SK-N-SH (cell line): ENCODE measurements around the gene KRTAP5-5.

Experiments
- CHD2 ChIP-seq: fragments of 150-350 bp; IDR thresholded peaks from 2 replicates; pipeline ENCODE4 v1.6.1; 2018; ENCODE audit warnings: low read length; ENCODE audit not compliant: partially characterized antibody
- CTCF ChIP-seq: fragments of 200-600 bp; sonication (generic); IDR thresholded peaks from 2 replicates; pipeline ENCODE4 v1.6.1; 2017; ENCODE audit warnings: antibody characterized with exemption, mild to moderate bottlenecking, moderate library complexity
- ELF1 ChIP-seq: IDR thresholded peaks from 2 replicates; pipeline ENCODE4 v1.4.0; 2012
- EP300 ChIP-seq, 2 experiments: IDR thresholded peaks; 2 replicates each; pipeline versions ENCODE4 v1.4.0 to v1.6.1; 2012; ENCODE audit warnings: borderline replicate concordance in 1 of 2, low read depth in 1 of 2, low read length in 1 of 2
- POLR2AphosphoS5 ChIP-seq: IDR thresholded peaks from 2 replicates; pipeline ENCODE4 v1.6.1; 2012; ENCODE audit warnings: low read depth, low read length
- RCOR1 ChIP-seq: fragments of 150-350 bp; IDR thresholded peaks from 2 replicates; pipeline ENCODE4 v1.6.1; 2017; ENCODE audit warnings: antibody characterized with exemption, low read length
- REST ChIP-seq: IDR thresholded peaks from 2 replicates; pipeline ENCODE4 v1.6.1; 2012; ENCODE audit warnings: mild to moderate bottlenecking, low read depth, low read length, moderate library complexity
- RFX5 ChIP-seq: IDR thresholded peaks from 2 replicates; pipeline ENCODE4 v1.6.1; 2012; ENCODE audit warnings: mild to moderate bottlenecking, improper control_type of control experiment, low read length
- RXRA ChIP-seq: IDR thresholded peaks from 2 replicates; pipeline ENCODE4 v1.4.0; 2012; ENCODE audit warnings: low read depth, mild to moderate bottlenecking, borderline replicate concordance
- SIN3A ChIP-seq: IDR thresholded peaks from 2 replicates; pipeline ENCODE4 v1.6.1; 2012; ENCODE audit warnings: low read depth, mild to moderate bottlenecking, low read length, moderate library complexity, borderline replicate concordance

GRCh38 chr11:1675536-1676228 is 46.1 kb downstream of the KRTAP5-5 start:
- TF ChIP-seq CTCF: no peak
- TF ChIP-seq RCOR1: no peak
- TF ChIP-seq CHD2: no peak
- no peak for TF ChIP-seq RFX5
- TF ChIP-seq POLR2AphosphoS5: no peak
- no peak for TF ChIP-seq RXRA
- no peak for TF ChIP-seq EP300 (IDR thresholded peaks at IDR 0.05; ENCODE audit: borderline replicate concordance in 1 of 2, low read depth in 1 of 2, low read length in 1 of 2)
- no peak for TF ChIP-seq REST
- no peak for TF ChIP-seq ELF1
- no peak for TF ChIP-seq SIN3A
